ENCODE data around the gene LAPTM4A. TPM values are rescaled to one million over a fixed set of nuclear protein-coding genes. Genes with fewer than 3 reads are reported as not detected.
"Not testable (repeated sequence)": the region's sequence is repeated elsewhere in the genome, so short reads cannot be mapped to it uniquely, and the experiment has no call there.

The LAPTM4A gene
- total RNA-seq, 1 experiment from 2014 or later, result 160 TPM

- no peak for DNase-seq (ENCODE audit: unreplicated experiment)
- H3K36me3 Mint-ChIP-seq (ENCODE audit: insufficient read depth, unreplicated experiment), result no peaks in the 10 kb centered on the region
- no peaks in the 10 kb centered on the region for H3K27me3 Mint-ChIP-seq (ENCODE audit: insufficient read depth, unreplicated experiment)
- CTCF ChIA-PET, result interaction anchor here (2.2 to 4.0 kb wide), 2 partner anchors 15 to 64 kb away, joined by 13 to 17 read pairs; no protein-coding TSS in a partner anchor
- intact Hi-C loops (cut with micrococcal nuclease), result no loop called here
- TF ChIP-seq, protein P1, sequence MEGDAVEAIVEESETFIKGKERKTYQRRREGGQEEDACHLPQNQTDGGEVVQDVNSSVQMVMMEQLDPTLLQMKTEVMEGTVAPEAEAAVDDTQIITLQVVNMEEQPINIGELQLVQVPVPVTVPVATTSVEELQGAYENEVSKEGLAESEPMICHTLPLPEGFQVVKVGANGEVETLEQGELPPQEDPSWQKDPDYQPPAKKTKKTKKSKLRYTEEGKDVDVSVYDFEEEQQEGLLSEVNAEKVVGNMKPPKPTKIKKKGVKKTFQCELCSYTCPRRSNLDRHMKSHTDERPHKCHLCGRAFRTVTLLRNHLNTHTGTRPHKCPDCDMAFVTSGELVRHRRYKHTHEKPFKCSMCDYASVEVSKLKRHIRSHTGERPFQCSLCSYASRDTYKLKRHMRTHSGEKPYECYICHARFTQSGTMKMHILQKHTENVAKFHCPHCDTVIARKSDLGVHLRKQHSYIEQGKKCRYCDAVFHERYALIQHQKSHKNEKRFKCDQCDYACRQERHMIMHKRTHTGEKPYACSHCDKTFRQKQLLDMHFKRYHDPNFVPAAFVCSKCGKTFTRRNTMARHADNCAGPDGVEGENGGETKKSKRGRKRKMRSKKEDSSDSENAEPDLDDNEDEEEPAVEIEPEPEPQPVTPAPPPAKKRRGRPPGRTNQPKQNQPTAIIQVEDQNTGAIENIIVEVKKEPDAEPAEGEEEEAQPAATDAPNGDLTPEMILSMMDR (IDR thresholded peaks at IDR 0.05; ENCODE audit: unreplicated experiment), result no peak
- H3K4me3 Mint-ChIP-seq (ENCODE audit: unreplicated experiment), result no peak overlapping the region
- H3K9me3 Mint-ChIP-seq (ENCODE audit: unreplicated experiment), result no peaks in the 10 kb centered on the region
- no TSS peak for BruUV-seq (replicated peaks)
- peaks cover 5% of the 10 kb centered on the region for H3K4me1 Mint-ChIP-seq (ENCODE audit: insufficient read depth, unreplicated experiment)
- H3K27ac Mint-ChIP-seq (ENCODE audit: low read depth, unreplicated experiment), result no peak overlapping the region
- POLR2A ChIA-PET, result interaction anchor here (3.0 kb wide), 1 partner anchor 28 kb away, joined by 17 read pairs; the partner anchor contains the start of gene LAPTM4A
Measured at GRCh38 chr2:20079546-20080115, 28.2 kb upstream of the LAPTM4A start.

DNA sequence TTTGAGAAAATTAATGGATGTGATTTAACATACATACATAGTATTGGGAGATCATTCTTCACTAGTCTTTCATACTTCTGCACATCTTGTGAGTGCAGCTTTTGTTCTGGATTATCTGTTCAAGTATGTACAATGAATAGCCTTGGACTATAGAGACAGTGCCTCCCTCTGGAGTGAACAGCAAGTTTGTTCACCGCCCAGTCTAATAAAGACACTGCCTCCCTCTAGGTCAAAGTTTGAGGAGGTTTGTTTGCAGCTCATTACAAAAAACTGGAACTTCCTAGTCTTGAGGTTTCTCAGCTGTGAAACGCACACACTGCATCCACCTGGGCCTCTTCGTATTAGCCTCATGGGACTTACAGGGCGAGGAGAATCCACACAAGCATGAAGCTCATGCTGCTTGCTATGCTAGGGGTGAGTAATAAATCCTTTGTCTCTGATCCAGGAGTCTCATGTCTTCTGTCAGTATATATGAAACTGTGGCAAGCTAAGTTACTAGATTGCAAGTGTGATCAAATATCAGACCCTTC is 26.0 kb upstream of the LAPTM4A start:
- Mint-ChIP-seq H3K9me3 (ENCODE audit: unreplicated experiment) (no peaks in the 10 kb centered on the region), H3K27ac (ENCODE audit: low read depth, unreplicated experiment) (no peak overlapping the region), H3K27me3 (ENCODE audit: insufficient read depth, unreplicated experiment) (no peaks in the 10 kb centered on the region), H3K4me1 (ENCODE audit: insufficient read depth, unreplicated experiment) (peaks cover 16% of the 10 kb centered on the region), H3K36me3 (ENCODE audit: insufficient read depth, unreplicated experiment) (no peaks in the 10 kb centered on the region), H3K4me3 (ENCODE audit: unreplicated experiment) (no peak overlapping the region)
- POLR2A ChIA-PET, result interaction anchor here (0.9 to 3.0 kb wide), 2 partner anchors 12 to 26 kb away, joined by 6 to 17 read pairs; partner anchors contain the start of gene LAPTM4A
- TF ChIP-seq, protein P1 (IDR thresholded peaks at IDR 0.05; ENCODE audit: unreplicated experiment), result no peak
- BruUV-seq (replicated peaks), result no TSS peak
- intact Hi-C loops (cut with micrococcal nuclease), result no loop called here
- no peak for DNase-seq (ENCODE audit: unreplicated experiment)
- CTCF ChIA-PET, result interaction anchor here (0.6 to 4.0 kb wide), 7 partner anchors 17 to 714 kb away, joined by 3 to 17 read pairs (median 5); no protein-coding TSS in a partner anchor

- ChIA-PET POLR2A (interaction anchor here (0.9 to 3.0 kb wide), 2 partner anchors 13 to 25 kb away, joined by 6 to 17 read pairs; partner anchors contain the start of gene LAPTM4A), CTCF (interaction anchor here (4.0 kb wide), 1 partner anchor 61 kb away, joined by 17 read pairs; no protein-coding TSS in a partner anchor)
- H3K27ac Mint-ChIP-seq (ENCODE audit: low read depth, unreplicated experiment), result no peak overlapping the region
- intact Hi-C loops (cut with micrococcal nuclease), result no loop called here
- no peak for DNase-seq (ENCODE audit: unreplicated experiment)
- H3K4me3 Mint-ChIP-seq (ENCODE audit: unreplicated experiment), result no peak overlapping the region
- no peaks in the 10 kb centered on the region for H3K9me3 Mint-ChIP-seq (ENCODE audit: unreplicated experiment)
- BruUV-seq (replicated peaks), result no TSS peak
- no peaks in the 10 kb centered on the region for H3K36me3 Mint-ChIP-seq (ENCODE audit: insufficient read depth, unreplicated experiment)
- peaks cover 23% of the 10 kb centered on the region for H3K4me1 Mint-ChIP-seq (ENCODE audit: insufficient read depth, unreplicated experiment)
- H3K27me3 Mint-ChIP-seq (ENCODE audit: insufficient read depth, unreplicated experiment), result no peaks in the 10 kb centered on the region
- TF ChIP-seq, protein P1 (IDR thresholded peaks at IDR 0.05; ENCODE audit: unreplicated experiment), result no peak
Measured at GRCh38 chr2:20076757-20077156, 25.3 kb upstream of the LAPTM4A start.

DNA sequence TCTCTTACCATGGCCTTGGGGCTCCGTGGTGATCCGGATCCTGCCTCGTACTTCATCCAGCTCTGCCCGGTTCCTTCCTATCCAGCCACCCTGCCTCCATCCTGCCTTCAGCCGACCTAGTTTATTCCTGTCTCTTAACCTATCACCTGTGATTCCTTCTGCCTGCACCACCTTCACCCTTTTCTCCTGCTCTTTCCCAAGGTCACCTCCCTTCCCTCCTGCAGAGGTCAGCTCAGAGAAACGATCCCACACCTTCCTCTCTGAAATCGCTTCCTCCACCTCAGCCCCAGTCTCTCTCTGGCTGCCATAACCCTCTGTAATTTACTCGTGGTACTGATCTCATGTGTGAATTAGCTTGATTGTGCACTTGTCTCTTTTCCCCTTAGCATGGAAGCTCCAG is 23.5 kb upstream of the LAPTM4A start:
- DNase-seq (ENCODE audit: unreplicated experiment), result no peak
- Mint-ChIP-seq H3K27me3 (ENCODE audit: insufficient read depth, unreplicated experiment) (no peaks in the 10 kb centered on the region), H3K36me3 (ENCODE audit: insufficient read depth, unreplicated experiment) (no peaks in the 10 kb centered on the region), H3K9me3 (ENCODE audit: unreplicated experiment) (no peaks in the 10 kb centered on the region), H3K4me3 (ENCODE audit: unreplicated experiment) (no peak overlapping the region), H3K27ac (ENCODE audit: low read depth, unreplicated experiment) (peak overlapping the region; percentile 65), H3K4me1 (ENCODE audit: insufficient read depth, unreplicated experiment) (peaks cover 34% of the 10 kb centered on the region)
- intact Hi-C loops (cut with micrococcal nuclease), result no loop called here
- ChIA-PET POLR2A (interaction anchor here (17.0 kb wide), 1 partner anchor 23 kb away, joined by 522 read pairs; the partner anchor contains the start of gene LAPTM4A), CTCF (interaction anchor here (1.0 to 2.9 kb wide), 2 partner anchors 25 to 59 kb away, joined by 3 to 10 read pairs; no protein-coding TSS in a partner anchor)
- TF ChIP-seq, protein P1 (IDR thresholded peaks at IDR 0.05; ENCODE audit: unreplicated experiment), result no peak
- BruUV-seq (replicated peaks), result no TSS peak

- Mint-ChIP-seq H3K27ac (ENCODE audit: low read depth, unreplicated experiment) (peak overlapping the region; percentile 87), H3K4me1 (ENCODE audit: insufficient read depth, unreplicated experiment) (peaks cover 34% of the 10 kb centered on the region)
- H3K27me3 Mint-ChIP-seq (ENCODE audit: insufficient read depth, unreplicated experiment); H3K36me3 Mint-ChIP-seq (ENCODE audit: insufficient read depth, unreplicated experiment); DNase-seq (ENCODE audit: unreplicated experiment); H3K4me3 Mint-ChIP-seq (ENCODE audit: unreplicated experiment); intact Hi-C loops (cut with micrococcal nuclease); H3K9me3 Mint-ChIP-seq (ENCODE audit: unreplicated experiment); BruUV-seq (replicated peaks): not testable (repeated sequence)
- CTCF ChIA-PET, result interaction anchor here (1.0 to 2.9 kb wide), 2 partner anchors 24 to 58 kb away, joined by 3 to 10 read pairs; no protein-coding TSS in a partner anchor
- POLR2A ChIA-PET, result interaction anchor here (0.6 to 17.0 kb wide), 2 partner anchors 12 to 22 kb away, joined by 3 to 522 read pairs; partner anchors contain the start of gene LAPTM4A
Measured at GRCh38 chr2:20074046-20074648, 22.7 kb upstream of the LAPTM4A start.

Measured in MCF 10A (cell line).